Lower lobe of right lung (tissue), 2 donors: ENCODE data around the gene RBM33. TPM values are rescaled to one million over a fixed set of nuclear protein-coding genes. Genes with fewer than 3 reads are reported as not detected.

Source experiments
- ATAC-seq, 2 donors: fragments of 200-7000 bp; cut with Tn5 transposase; one replicate each; pipeline ENCODE4 v1.9.1; 2020 to 2022; ENCODE audit warnings: mild to moderate bottlenecking in 2 of 2, moderate library complexity in 2 of 2
- DNase-seq: peaks from one replicate; pipeline ENCODE4 v3.0.0-alpha.2; 2020
- H3K27ac ChIP-seq: fragments of 200-600 bp; one replicate; pipeline ENCODE4 v1.8.0; 2022
- H3K27me3 ChIP-seq: fragments of 200-600 bp; one replicate; pipeline ENCODE4 v1.8.0; 2022; ENCODE audit warnings: low read depth
- H3K36me3 ChIP-seq: fragments of 200-600 bp; one replicate; pipeline ENCODE4 v1.8.0; 2022; ENCODE audit warnings: mild to moderate bottlenecking
- H3K4me1 ChIP-seq: fragments of 200-600 bp; one replicate; pipeline ENCODE4 v1.8.0; 2022
- H3K4me3 ChIP-seq: fragments of 200-600 bp; one replicate; pipeline ENCODE4 v1.8.0; 2022; ENCODE audit warnings: mild to moderate bottlenecking
- H3K9me3 ChIP-seq: fragments of 200-600 bp; one replicate; pipeline ENCODE4 v1.8.0; 2022
- CTCF ChIP-seq: fragments of 200-600 bp; IDR thresholded peaks from one replicate; pipeline ENCODE4 v1.8.0; 2022; ENCODE audit warnings: antibody characterized with exemption, mild to moderate bottlenecking
- intact Hi-C: fragments of 100-400 bp; cut with DNase I; formaldehyde crosslinking; loops from one replicate; pipeline ENCODE4 v1.11.0; 2022
- total RNA-seq: library from RNA; stranded (reverse); fragmentation: NEBNext Ultra II Directional; extraction: Animal tissue kit (Norgen Biotek cat#: 25700); gene quantifications from one replicate; pipeline ENCODE4 v1.2.1, GENCODE V29; 2021
- donor health status: DM: no; HTN: yes; CAD: no; lungs with severe emphysema.

The RBM33 gene
- total RNA-seq, 1 donor from 2014 or later = 67.2 TPM

- Histone ChIP-seq H3K36me3 (peaks cover 100% of the 10 kb centered on the region), H3K27ac (no peak overlapping the region), H3K4me1 (no peaks in the 10 kb centered on the region), H3K9me3 (no peaks in the 10 kb centered on the region), H3K4me3 (no peak overlapping the region), H3K27me3 (no peaks in the 10 kb centered on the region)
- ATAC-seq (no peak), DNase-seq (no peak)
- TF ChIP-seq CTCF = no peak
- intact Hi-C loops = no loop called here
These were observed 125.8 kb downstream of the RBM33 start for GRCh38 chr7:155770241-155770640.

GRCh38 chr7:155773531-155773930 is 129.1 kb downstream of the RBM33 start:
- ATAC-seq (no peak), DNase-seq (no peak)
- no peaks in the 10 kb centered on the region for H3K4me1 ChIP-seq
- no peaks in the 10 kb centered on the region for H3K9me3 ChIP-seq
- H3K27ac ChIP-seq = no peak overlapping the region
- no peak overlapping the region for H3K4me3 ChIP-seq
- intact Hi-C loops = no loop called here
- TF ChIP-seq CTCF = no peak
- H3K36me3 ChIP-seq = peaks cover 97% of the 10 kb centered on the region
- no peaks in the 10 kb centered on the region for H3K27me3 ChIP-seq

GRCh38 chr7:155774947-155775346 is 130.5 kb downstream of the RBM33 start:
- H3K27ac ChIP-seq = no peak overlapping the region
- no peak overlapping the region for H3K4me3 ChIP-seq
- intact Hi-C loops = no loop called here
- no peaks in the 10 kb centered on the region for H3K9me3 ChIP-seq
- no peaks in the 10 kb centered on the region for H3K27me3 ChIP-seq
- peaks cover 91% of the 10 kb centered on the region for H3K36me3 ChIP-seq
- ATAC-seq (peak; percentile 19 to 36), DNase-seq (no peak)
- no peak for TF ChIP-seq CTCF
- no peaks in the 10 kb centered on the region for H3K4me1 ChIP-seq

- DNase-seq (no peak), ATAC-seq (no peak)
- H3K36me3 ChIP-seq = peaks cover 91% of the 10 kb centered on the region
- H3K27ac ChIP-seq = no peak overlapping the region
- H3K9me3 ChIP-seq = no peaks in the 10 kb centered on the region
- no peak for TF ChIP-seq CTCF
- intact Hi-C loops = no loop called here
- H3K27me3 ChIP-seq = no peaks in the 10 kb centered on the region
- no peaks in the 10 kb centered on the region for H3K4me1 ChIP-seq
- H3K4me3 ChIP-seq = no peak overlapping the region
These were observed 131.2 kb downstream of the RBM33 start for GRCh38 chr7:155775691-155776090.

GRCh38 chr7:155776606-155777005 is 132.1 kb downstream of the RBM33 start:
- Histone ChIP-seq H3K9me3 (no peaks in the 10 kb centered on the region), H3K27ac (no peak overlapping the region), H3K36me3 (peaks cover 87% of the 10 kb centered on the region), H3K4me3 (no peak overlapping the region), H3K27me3 (no peaks in the 10 kb centered on the region), H3K4me1 (no peaks in the 10 kb centered on the region)
- intact Hi-C loops = no loop called here
- ATAC-seq (no peak), DNase-seq (no peak)
- no peak for TF ChIP-seq CTCF

- intact Hi-C loops = no loop called here
- DNase-seq (no peak), ATAC-seq (no peak)
- H3K36me3 ChIP-seq = peaks cover 83% of the 10 kb centered on the region
- H3K27ac ChIP-seq = no peak overlapping the region
- H3K27me3 ChIP-seq = no peaks in the 10 kb centered on the region
- no peaks in the 10 kb centered on the region for H3K4me1 ChIP-seq
- no peak overlapping the region for H3K4me3 ChIP-seq
- TF ChIP-seq CTCF = no peak
- H3K9me3 ChIP-seq = no peaks in the 10 kb centered on the region
These were observed 133.9 kb downstream of the RBM33 start for GRCh38 chr7:155778349-155778748.
